Tibial nerve (tissue), 4 donors: Measurements from ENCODE around the gene PRIMPOL. TPM values are rescaled to one million over a fixed set of nuclear protein-coding genes. Genes with fewer than 3 reads are reported as not detected.
"Not testable (repeated sequence)": the region's sequence is repeated elsewhere in the genome, so short reads cannot be mapped to it uniquely, and the experiment has no call there.

Experiments
- DNase-seq, 2 donors: peaks; one replicate each; pipeline ENCODE4 v3.0.0-alpha.2; 2019; ENCODE audit warnings: low spot score in 2 of 2
- H3K27ac ChIP-seq, 4 donors: fragments of 200-600 bp; sonication (generic) in 3 of 4; one replicate each; pipeline ENCODE4 v1.5.1; 2017 to 2019; ENCODE audit warnings: mild to moderate bottlenecking in 1 of 4
- H3K27me3 ChIP-seq, 2 donors: fragments of 200-600 bp; sonication (generic) in 1 of 2; one replicate each; pipeline versions ENCODE4 v1.5.1 to v1.6.0; 2017 to 2019
- H3K36me3 ChIP-seq, 3 donors: fragments of 200-600 bp; sonication (generic); one replicate each; pipeline ENCODE4 v1.5.1; 2018 to 2019
- H3K4me1 ChIP-seq, 4 donors: fragments of 200-600 bp; sonication (generic) in 3 of 4; one replicate each; pipeline ENCODE4 v1.5.1; 2017 to 2019
- H3K4me3 ChIP-seq, 4 donors: fragments of 200-600 bp; sonication (generic) in 3 of 4; one replicate each; pipeline ENCODE4 v1.5.1; 2017 to 2019; ENCODE audit warnings: mild to moderate bottlenecking in 1 of 4, moderate library complexity in 1 of 4
- H3K9me3 ChIP-seq, 4 donors: fragments of 200-600 bp; sonication (generic) in 3 of 4; one replicate each; pipeline ENCODE4 v1.5.1; 2017 to 2019
- CTCF ChIP-seq, 5 experiments: fragments of 200-600 bp in 3 of 5; fragments of 450-650 bp in 2 of 5; sonication (generic) in 3 of 5; IDR thresholded peaks; one replicate each; pipeline ENCODE4 v1.5.1; 2016 to 2019; ENCODE audit warnings: antibody characterized with exemption in 5 of 5, mild to moderate bottlenecking in 3 of 5, moderate library complexity in 2 of 5
- EP300 ChIP-seq, 2 donors: sonication (generic); formaldehyde crosslinking; IDR thresholded peaks; one replicate each; pipeline ENCODE4 v1.6.1; 2017; ENCODE audit warnings: antibody characterized with exemption in 2 of 2, mild to moderate bottlenecking in 1 of 2
- POLR2A ChIP-seq, 2 donors: fragments of 450-650 bp; IDR thresholded peaks; one replicate each; pipeline ENCODE4 v1.6.1; 2017; ENCODE audit warnings: antibody characterized with exemption in 2 of 2, mild to moderate bottlenecking in 2 of 2, moderate library complexity in 2 of 2
- WGBS, 2 donors: methylation state at CpG; one replicate each; pipeline ENCODE4 v1.1.5; 2018; 5-methylcytosine and 5-hydroxymethylcytosine counted together
- total RNA-seq, 4 donors: library from RNA; depleted of rRNA; stranded (reverse); fragments of >200 nt; gene quantifications; one replicate each; pipeline ENCODE4 v1.1.0, GENCODE V29; 2016

The PRIMPOL gene
- total RNA-seq, 4 donors from 2014 or later = 14.7 to 36.7 (median 21.4) TPM

- 0 to 2% methylated on average over 38 to 66 of the region's 69 CpGs for WGBS, 2 donors
- no peaks in the 10 kb centered on the region for H3K9me3 ChIP-seq
- H3K27me3 ChIP-seq = no peaks in the 10 kb centered on the region
- peak; percentile 83 to 90 for DNase-seq
- H3K4me1 ChIP-seq = peaks cover 0 to 29% (median 8%) of the 10 kb centered on the region in 4 donors
- peak within 1 kb of the TSS in 3 of 4 donors; percentile 64 to 77 (median 76) for H3K27ac ChIP-seq
- H3K4me3 ChIP-seq = peak within 1 kb of the TSS; percentile 66 to 83 (median 78)
- TF ChIP-seq POLR2A (IDR thresholded peaks at IDR 0.05) (peak; percentile 47 to 99), EP300 (IDR thresholded peaks at IDR 0.05) (peak; percentile 93 to 95), CTCF (IDR thresholded peaks at IDR 0.05) (peak in 2 of 5 experiments; percentile 78 to 83)
- no peaks in the 10 kb centered on the region for H3K36me3 ChIP-seq
Measured at GRCh38 chr4:184733654-184734524, 84.4 kb downstream of the PRIMPOL start, which contains the start of gene CENPU. CENPU (minus strand) TSS chr4:184734096; CDS start chr4:184734062, 34 bp downstream.

GRCh38 chr4:184734758-184735157, 85.2 kb downstream of the PRIMPOL start:
- peak overlapping the region; percentile 54 to 83 (median 71) for H3K4me3 ChIP-seq
- no peak for DNase-seq
- H3K9me3 ChIP-seq = no peaks in the 10 kb centered on the region
- H3K27ac ChIP-seq = peak overlapping the region in 3 of 4 donors; percentile 64 to 77 (median 76)
- no peak for TF ChIP-seq CTCF (IDR thresholded peaks at IDR 0.05)
- peaks cover 0 to 21% (median 7%) of the 10 kb centered on the region in 4 donors for H3K4me1 ChIP-seq
- 49 to 53% methylated on average over 6 of the region's 6 CpGs for WGBS, 2 donors
- H3K36me3 ChIP-seq = no peaks in the 10 kb centered on the region
- no peaks in the 10 kb centered on the region for H3K27me3 ChIP-seq

- H3K27me3 ChIP-seq, H3K27ac ChIP-seq, H3K4me3 ChIP-seq, H3K36me3 ChIP-seq, H3K4me1 ChIP-seq, DNase-seq, H3K9me3 ChIP-seq: not testable (repeated sequence)
- WGBS, 2 donors = 59 to 85% methylated on average over 1 of the region's 1 CpG
Measured at GRCh38 chr4:184739575-184739974, 90.0 kb downstream of the PRIMPOL start.

GRCh38 chr4:184740980-184741391, 91.4 kb downstream of the PRIMPOL start:
- no peak for DNase-seq
- Histone ChIP-seq H3K27ac (no peak overlapping the region), H3K27me3 (no peaks in the 10 kb centered on the region), H3K9me3 (no peaks in the 10 kb centered on the region), H3K4me3 (no peak overlapping the region), H3K36me3 (no peaks in the 10 kb centered on the region), H3K4me1 (peaks cover 0 to 6% (median 2%) of the 10 kb centered on the region in 4 donors)
- WGBS, 2 donors = 93 to 97% methylated on average over 19 to 20 of the region's 20 CpGs
- TF ChIP-seq CTCF (IDR thresholded peaks at IDR 0.05) (no peak), POLR2A (IDR thresholded peaks at IDR 0.05) (no peak), EP300 (IDR thresholded peaks at IDR 0.05) (no peak)

GRCh38 chr4:184741651-184742050, 92.1 kb downstream of the PRIMPOL start:
- H3K9me3 ChIP-seq, H3K4me3 ChIP-seq, H3K27me3 ChIP-seq, H3K36me3 ChIP-seq, DNase-seq, H3K27ac ChIP-seq: not testable (repeated sequence)
- peaks cover 0 to 12% (median 8%) of the 10 kb centered on the region in 4 donors for H3K4me1 ChIP-seq
- 65 to 70% methylated on average over 1 of the region's 1 CpG for WGBS, 2 donors

- Histone ChIP-seq H3K4me1 (peaks cover 0 to 32% (median 21%) of the 10 kb centered on the region in 4 donors), H3K27me3 (no peaks in the 10 kb centered on the region), H3K27ac (no peak overlapping the region), H3K36me3 (no peaks in the 10 kb centered on the region), H3K9me3 (no peaks in the 10 kb centered on the region), H3K4me3 (no peak overlapping the region)
- TF ChIP-seq CTCF (IDR thresholded peaks at IDR 0.05) (no peak), POLR2A (IDR thresholded peaks at IDR 0.05) (no peak), EP300 (IDR thresholded peaks at IDR 0.05) (no peak)
- WGBS, 2 donors = 92% methylated on average over 4 of the region's 4 CpGs
- DNase-seq = no peak
Measured at GRCh38 chr4:184743650-184744049, 94.1 kb downstream of the PRIMPOL start.
